ENCODE measurements around the gene MRPL21. TPM values are rescaled to one million over a fixed set of nuclear protein-coding genes. Genes with fewer than 3 reads are reported as not detected.

MRPL21 gene
- total and polyA plus RNA-seq, 4 donors, result 27.0 to 101 (median 58.3) TPM

DNA sequence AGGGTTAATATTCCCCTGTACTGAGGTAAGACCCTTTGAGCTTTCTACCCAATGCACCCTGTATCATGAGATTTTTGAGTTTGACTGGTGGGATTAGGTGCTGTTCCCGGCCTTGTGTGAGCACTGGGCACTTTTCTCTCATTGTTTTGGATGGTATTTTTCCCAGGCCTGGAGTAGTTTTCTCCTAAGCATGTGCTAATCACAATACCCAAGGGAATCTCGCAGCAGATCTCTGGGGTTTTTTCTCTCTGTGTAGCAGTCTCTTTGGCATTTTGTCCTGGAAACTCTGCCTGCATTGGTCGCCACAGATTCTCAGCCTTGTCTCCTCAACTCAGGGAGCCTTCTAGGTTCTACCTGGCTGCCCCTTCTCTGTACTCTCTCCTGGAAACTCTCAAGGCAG is 20.0 kb upstream of the MRPL21 start:
- H3K4me1 ChIP-seq (ENCODE audit: control insufficient read depth in 5 of 5, insufficient read depth in 5 of 5, low read length in 5 of 5), result peaks cover 0 to 13% (median 3%) of the 10 kb centered on the region in 5 donors
- H3K36me3 ChIP-seq (ENCODE audit: control insufficient read depth in 4 of 4, insufficient read depth in 4 of 4, low read length in 4 of 4), result peaks cover 9 to 31% (median 27%) of the 10 kb centered on the region in 4 donors
- no peak overlapping the region for H3K27ac ChIP-seq (ENCODE audit: low read depth in 1 of 2, low read length in 1 of 2)
- peaks cover 0 to 8% (median 3%) of the 10 kb centered on the region in 4 donors for H3K9me3 ChIP-seq (ENCODE audit: control insufficient read depth in 4 of 4, insufficient read depth in 3 of 4, low read length in 3 of 4)
- no peak overlapping the region for H3K4me3 ChIP-seq
- DNase-seq (no peak), ATAC-seq (ENCODE audit: insufficient read depth, low FRiP score) (no peak)
- TF ChIP-seq, protein P1, sequence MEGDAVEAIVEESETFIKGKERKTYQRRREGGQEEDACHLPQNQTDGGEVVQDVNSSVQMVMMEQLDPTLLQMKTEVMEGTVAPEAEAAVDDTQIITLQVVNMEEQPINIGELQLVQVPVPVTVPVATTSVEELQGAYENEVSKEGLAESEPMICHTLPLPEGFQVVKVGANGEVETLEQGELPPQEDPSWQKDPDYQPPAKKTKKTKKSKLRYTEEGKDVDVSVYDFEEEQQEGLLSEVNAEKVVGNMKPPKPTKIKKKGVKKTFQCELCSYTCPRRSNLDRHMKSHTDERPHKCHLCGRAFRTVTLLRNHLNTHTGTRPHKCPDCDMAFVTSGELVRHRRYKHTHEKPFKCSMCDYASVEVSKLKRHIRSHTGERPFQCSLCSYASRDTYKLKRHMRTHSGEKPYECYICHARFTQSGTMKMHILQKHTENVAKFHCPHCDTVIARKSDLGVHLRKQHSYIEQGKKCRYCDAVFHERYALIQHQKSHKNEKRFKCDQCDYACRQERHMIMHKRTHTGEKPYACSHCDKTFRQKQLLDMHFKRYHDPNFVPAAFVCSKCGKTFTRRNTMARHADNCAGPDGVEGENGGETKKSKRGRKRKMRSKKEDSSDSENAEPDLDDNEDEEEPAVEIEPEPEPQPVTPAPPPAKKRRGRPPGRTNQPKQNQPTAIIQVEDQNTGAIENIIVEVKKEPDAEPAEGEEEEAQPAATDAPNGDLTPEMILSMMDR (IDR thresholded peaks at IDR 0.05; ENCODE audit: control extremely low read depth, extremely low read depth), result no peak
- no peak overlapping the region for H3K9ac ChIP-seq (ENCODE audit: insufficient read depth in 1 of 2, low read length in 2 of 2)
- 93 to 98% methylated on average over 3 of the region's 3 CpGs for WGBS, 2 donors
- no peaks in the 10 kb centered on the region for H3K27me3 ChIP-seq (ENCODE audit: control insufficient read depth in 3 of 3, insufficient read depth in 3 of 3, low read length in 2 of 3)

DNA sequence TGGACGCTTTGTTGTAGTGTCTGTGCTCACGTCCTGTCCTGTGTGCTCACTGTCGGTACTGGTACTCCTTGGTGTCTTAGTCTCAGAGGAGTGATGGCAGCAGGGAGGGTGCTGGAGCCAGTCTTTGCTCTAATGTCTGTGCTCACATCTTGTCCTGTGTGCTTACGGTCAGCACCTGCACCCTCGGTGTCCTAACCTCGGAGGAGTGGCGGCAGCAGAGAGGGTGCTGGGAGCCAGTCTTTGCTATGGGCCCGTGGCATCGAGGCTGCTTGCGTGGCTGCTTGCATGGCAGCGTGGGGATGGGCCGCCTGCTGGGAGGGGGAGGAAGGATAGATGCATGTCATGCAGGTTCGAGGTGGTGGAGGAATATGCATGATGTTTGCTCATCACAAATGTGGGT is 12.8 kb upstream of the MRPL21 start:
- DNase-seq (no peak), ATAC-seq (ENCODE audit: insufficient read depth, low FRiP score) (no peak)
- peaks cover 0 to 2% (median 0%) of the 10 kb centered on the region in 4 donors for H3K9me3 ChIP-seq (ENCODE audit: control insufficient read depth in 4 of 4, insufficient read depth in 3 of 4, low read length in 3 of 4)
- peaks cover 6 to 42% (median 23%) of the 10 kb centered on the region in 4 donors for H3K36me3 ChIP-seq (ENCODE audit: control insufficient read depth in 4 of 4, insufficient read depth in 4 of 4, low read length in 4 of 4)
- H3K27ac ChIP-seq (ENCODE audit: low read depth in 1 of 2, low read length in 1 of 2), result no peak overlapping the region
- TF ChIP-seq, protein P1 (IDR thresholded peaks at IDR 0.05; ENCODE audit: control extremely low read depth, extremely low read depth), result no peak
- no peak overlapping the region for H3K9ac ChIP-seq (ENCODE audit: insufficient read depth in 1 of 2, low read length in 2 of 2)
- WGBS, 2 donors, result 88 to 92% methylated on average over 13 of the region's 13 CpGs
- H3K4me3 ChIP-seq, result no peak overlapping the region
- H3K4me1 ChIP-seq (ENCODE audit: control insufficient read depth in 5 of 5, insufficient read depth in 5 of 5, low read length in 5 of 5), result no peaks in the 10 kb centered on the region
- H3K27me3 ChIP-seq (ENCODE audit: control insufficient read depth in 3 of 3, insufficient read depth in 3 of 3, low read length in 2 of 3), result no peaks in the 10 kb centered on the region

DNA sequence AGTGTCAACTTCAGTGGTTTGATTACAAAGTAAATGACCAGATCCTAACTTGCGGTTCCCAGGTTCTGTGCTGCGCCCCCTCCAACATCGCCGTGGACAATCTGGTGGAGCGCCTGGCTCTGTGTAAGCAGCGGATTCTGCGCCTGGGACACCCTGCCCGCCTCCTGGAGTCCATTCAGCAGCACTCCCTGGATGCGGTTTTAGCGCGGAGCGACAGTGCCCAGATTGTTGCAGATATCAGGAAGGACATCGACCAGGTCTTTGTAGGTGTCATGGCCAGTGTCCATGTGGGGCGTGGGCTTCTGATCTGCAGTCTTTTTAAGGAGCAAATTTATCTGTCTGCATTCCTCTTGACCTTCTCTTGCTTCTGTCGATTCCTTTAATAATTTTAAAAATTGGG is 11.1 kb upstream of the MRPL21 start:
- no peak overlapping the region for H3K27ac ChIP-seq (ENCODE audit: low read depth in 1 of 2, low read length in 1 of 2)
- WGBS, 2 donors, result 96 to 97% methylated on average over 15 of the region's 15 CpGs
- peaks cover 0 to 2% (median 0%) of the 10 kb centered on the region in 4 donors for H3K9me3 ChIP-seq (ENCODE audit: control insufficient read depth in 4 of 4, insufficient read depth in 3 of 4, low read length in 3 of 4)
- no peak overlapping the region for H3K9ac ChIP-seq (ENCODE audit: insufficient read depth in 1 of 2, low read length in 2 of 2)
- peaks cover 9 to 49% (median 29%) of the 10 kb centered on the region in 4 donors for H3K36me3 ChIP-seq (ENCODE audit: control insufficient read depth in 4 of 4, insufficient read depth in 4 of 4, low read length in 4 of 4)
- TF ChIP-seq, protein P1 (IDR thresholded peaks at IDR 0.05; ENCODE audit: control extremely low read depth, extremely low read depth), result no peak
- no peak overlapping the region for H3K4me3 ChIP-seq
- no peaks in the 10 kb centered on the region for H3K4me1 ChIP-seq (ENCODE audit: control insufficient read depth in 5 of 5, insufficient read depth in 5 of 5, low read length in 5 of 5)
- H3K27me3 ChIP-seq (ENCODE audit: control insufficient read depth in 3 of 3, insufficient read depth in 3 of 3, low read length in 2 of 3), result no peaks in the 10 kb centered on the region
- DNase-seq (no peak), ATAC-seq (ENCODE audit: insufficient read depth, low FRiP score) (no peak)

DNA sequence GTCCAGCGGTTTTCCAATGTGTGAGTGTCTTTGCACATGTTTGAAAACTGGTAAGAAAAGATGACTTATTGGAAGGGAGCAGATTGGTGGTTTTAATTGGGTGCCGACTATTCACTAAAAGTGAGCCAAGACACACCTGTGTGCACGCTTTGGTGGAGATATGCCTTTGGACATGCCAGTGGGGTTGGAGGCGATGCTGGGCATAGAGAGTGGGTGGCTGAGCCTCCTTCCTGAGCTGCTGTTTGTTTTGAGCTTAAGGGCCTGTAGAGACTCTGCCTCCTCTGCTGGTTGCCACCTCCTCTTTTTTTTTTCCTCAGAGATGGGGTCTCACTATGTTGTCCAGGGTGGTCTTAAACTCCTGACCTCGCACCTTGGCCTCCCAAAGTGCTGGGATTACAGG is 9.6 kb upstream of the MRPL21 start:
- Histone ChIP-seq H3K27ac (ENCODE audit: low read depth in 1 of 2, low read length in 1 of 2) (no peak overlapping the region), H3K36me3 (ENCODE audit: control insufficient read depth in 4 of 4, insufficient read depth in 4 of 4, low read length in 4 of 4) (peaks cover 9 to 48% (median 33%) of the 10 kb centered on the region in 4 donors), H3K27me3 (ENCODE audit: control insufficient read depth in 3 of 3, insufficient read depth in 3 of 3, low read length in 2 of 3) (no peaks in the 10 kb centered on the region), H3K9me3 (ENCODE audit: control insufficient read depth in 4 of 4, insufficient read depth in 3 of 4, low read length in 3 of 4) (peaks cover 0 to 2% (median 0%) of the 10 kb centered on the region in 4 donors), H3K9ac (ENCODE audit: insufficient read depth in 1 of 2, low read length in 2 of 2) (no peak overlapping the region), H3K4me1 (ENCODE audit: control insufficient read depth in 5 of 5, insufficient read depth in 5 of 5, low read length in 5 of 5) (no peaks in the 10 kb centered on the region), H3K4me3 (no peak overlapping the region)
- TF ChIP-seq, protein P1 (IDR thresholded peaks at IDR 0.05; ENCODE audit: control extremely low read depth, extremely low read depth), result no peak
- WGBS, 2 donors, result 92 to 97% methylated on average over 5 of the region's 5 CpGs
- DNase-seq, result no peak
- no peak for ATAC-seq (ENCODE audit: insufficient read depth, low FRiP score)

All from lung (tissue), 12 donors.